GM21367 (cell line): Measurements from ENCODE around the gene MUC15.
"Not testable (repeated sequence)": the region's sequence is repeated elsewhere in the genome, so short reads cannot be mapped to it uniquely, and the experiment has no call there.

Experiments
- ATAC-seq: cut with Tn5 transposase; IDR thresholded peaks from one replicate; pipeline ENCODE4 v1.9.1; 2021; ENCODE audit not compliant: unreplicated experiment

The MUC15 gene

GRCh38 chr11:26571861-26572654 is at the start of gene MUC15:
MUC15 (minus strand) TSS chr11:26572263; CDS start chr11:26567094, 5,169 bp downstream.
- ATAC-seq = no peak

- no peak for ATAC-seq
Observed at GRCh38 chr11:26621132-26621531, 49.1 kb upstream of the MUC15 start.

- ATAC-seq = no peak
Observed at GRCh38 chr11:26620282-26621045, 48.4 kb upstream of the MUC15 start.

- ATAC-seq = no peak
Observed at GRCh38 chr11:26618441-26618840, 46.4 kb upstream of the MUC15 start.

GRCh38 chr11:26613759-26614158 is 41.7 kb upstream of the MUC15 start:
- ATAC-seq = no peak

GRCh38 chr11:26608507-26609146 is 36.6 kb upstream of the MUC15 start:
- ATAC-seq = no peak

- no peak for ATAC-seq
Observed at GRCh38 chr11:26607725-26608506, 35.9 kb upstream of the MUC15 start.

GRCh38 chr11:26599876-26600434 is 27.9 kb upstream of the MUC15 start:
- no peak for ATAC-seq

- no peak for ATAC-seq
Observed at GRCh38 chr11:26599425-26599824, 27.4 kb upstream of the MUC15 start.

GRCh38 chr11:26597899-26598298 is 25.8 kb upstream of the MUC15 start:
- no peak for ATAC-seq

GRCh38 chr11:26597049-26597689 is 25.1 kb upstream of the MUC15 start:
- ATAC-seq = not testable (repeated sequence)

GRCh38 chr11:26595207-26595865 is 23.3 kb upstream of the MUC15 start:
- not testable (repeated sequence) for ATAC-seq

- ATAC-seq = no peak
Observed at GRCh38 chr11:26593691-26594090, 21.6 kb upstream of the MUC15 start.

- ATAC-seq = no peak
Observed at GRCh38 chr11:26587073-26587472, 15.0 kb upstream of the MUC15 start.

- ATAC-seq = no peak
Observed at GRCh38 chr11:26584818-26585217, 12.8 kb upstream of the MUC15 start.

- no peak for ATAC-seq
Observed at GRCh38 chr11:26583550-26583949, 11.5 kb upstream of the MUC15 start.

- ATAC-seq = no peak
Observed at GRCh38 chr11:26580929-26581328, 8.9 kb upstream of the MUC15 start.

GRCh38 chr11:26579683-26580082 is 7.6 kb upstream of the MUC15 start:
- no peak for ATAC-seq

- no peak for ATAC-seq
Observed at GRCh38 chr11:26578998-26579661, 7.1 kb upstream of the MUC15 start.
